ENCODE results near the gene HDAC9.

- TF ChIP-seq CTCF (IDR thresholded peaks at IDR 0.05; ENCODE audit: low read depth, low read length, poor library complexity, severe bottlenecking) (no peak), EZH2phosphoT487 (IDR thresholded peaks at IDR 0.05; ENCODE audit: borderline replicate concordance, low read length) (no peak)
These were observed 335.9 kb downstream of the HDAC9 start for GRCh38 chr7:18831419-18831818.

Data from DOHH2 (cell line).